ENCODE measurements around the gene SEC24C.

Gene SEC24C

GRCh38 chr10:73809061-73809818 lies 65.1 kb downstream of the SEC24C start:
- DNase-seq (ENCODE audit: extremely low read depth in 1 of 2, low read depth in 1 of 2) = no peak

DNA sequence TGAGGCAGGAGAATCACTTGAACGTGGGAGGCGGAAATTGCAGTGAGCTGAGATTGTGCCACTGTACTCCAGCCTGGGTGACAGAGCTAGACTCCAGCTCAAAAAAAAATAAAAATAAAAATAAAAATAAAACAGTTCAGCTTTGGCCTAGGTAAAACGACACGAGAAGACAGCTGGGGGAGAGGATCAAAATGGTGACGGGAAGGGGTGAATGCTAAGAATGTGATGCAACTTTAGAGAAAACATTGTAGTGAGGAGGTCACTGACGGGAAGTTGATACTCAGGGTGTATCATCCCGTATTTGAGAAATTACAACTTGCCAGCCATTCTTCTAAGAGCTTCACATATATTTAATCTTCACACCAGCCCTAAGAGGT lies 66.2 kb downstream of the SEC24C start:
- no peak for DNase-seq (ENCODE audit: extremely low read depth in 1 of 2, low read depth in 1 of 2)

DNA sequence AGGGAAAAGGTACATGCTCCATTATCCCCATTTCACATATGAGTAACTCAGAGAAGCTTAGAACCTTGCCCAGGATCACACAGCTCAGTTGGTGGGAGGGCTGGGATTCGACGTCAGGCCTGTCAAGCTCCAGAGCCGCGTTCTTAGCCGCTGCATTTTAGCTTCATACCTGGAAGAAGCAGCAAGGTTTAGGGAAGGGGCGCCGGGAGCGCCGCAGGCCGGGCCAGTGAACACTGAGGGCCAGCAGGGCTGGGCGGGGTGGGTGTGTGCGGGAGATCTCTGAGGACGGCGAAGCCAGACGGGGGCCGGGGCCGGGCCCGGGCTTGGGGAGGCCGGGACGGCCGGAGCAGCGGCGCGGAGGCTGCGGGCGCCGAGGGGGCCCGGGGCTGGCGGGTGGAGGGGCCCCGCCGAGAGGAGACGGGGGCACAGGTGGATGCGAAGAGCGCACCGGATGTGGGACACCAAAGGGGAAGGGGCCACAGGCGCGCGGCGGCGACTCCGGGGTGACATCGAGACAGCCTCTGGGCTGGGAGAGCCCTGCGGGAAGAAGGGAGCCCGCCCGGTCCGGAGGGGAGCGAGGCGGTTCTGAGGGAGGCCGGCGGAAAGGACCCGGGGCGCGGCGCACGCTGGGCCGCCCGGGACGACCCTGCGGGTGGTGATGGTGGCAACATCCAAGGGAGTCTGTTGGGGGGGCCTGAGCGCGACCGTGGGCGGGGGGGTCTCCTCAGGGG lies 66.7 kb downstream of the SEC24C start:
- peak in 1 of 2 donors; percentile 25 for DNase-seq (ENCODE audit: extremely low read depth in 1 of 2, low read depth in 1 of 2)

DNA sequence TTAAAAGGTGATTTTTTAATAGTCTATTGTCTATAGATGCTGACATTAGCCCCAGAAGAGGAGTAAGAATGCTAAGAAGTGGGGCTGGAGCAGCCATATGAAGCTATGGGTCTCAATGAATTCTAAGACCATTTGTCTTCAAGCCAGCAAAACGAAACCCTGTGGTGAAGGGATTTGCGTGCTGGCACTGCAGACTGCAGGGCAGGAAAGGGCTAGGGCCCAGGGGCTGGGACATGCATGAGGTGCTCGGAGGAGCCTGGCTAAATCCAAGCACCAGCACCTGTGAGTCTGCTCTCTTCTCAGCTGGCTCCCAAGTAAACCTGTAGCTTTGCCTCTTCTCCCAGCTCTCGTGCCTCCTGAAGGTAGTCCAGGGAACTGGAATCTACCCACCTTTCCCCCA lies 68.5 kb downstream of the SEC24C start:
- DNase-seq (ENCODE audit: extremely low read depth in 1 of 2, low read depth in 1 of 2) = no peak

DNA sequence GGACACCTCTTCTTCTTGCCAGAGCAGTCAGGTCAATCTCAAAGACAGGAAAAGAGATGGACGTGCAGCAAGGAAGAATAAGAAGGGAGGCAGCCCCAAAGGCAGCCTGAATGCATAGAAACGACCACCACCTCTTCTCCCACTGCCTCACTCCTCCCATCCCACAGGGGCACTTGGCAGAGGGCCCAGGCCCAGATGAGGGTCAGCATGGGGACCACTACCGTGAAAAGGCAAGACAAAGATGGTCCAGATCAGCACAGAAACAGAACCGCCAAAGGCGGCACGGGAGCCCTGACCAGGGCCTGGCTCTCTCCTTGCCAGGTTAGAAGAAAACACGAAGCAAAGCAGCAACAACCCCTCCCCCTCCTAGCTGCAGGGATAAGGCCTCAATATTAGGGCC lies 69.2 kb downstream of the SEC24C start:
- no peak for DNase-seq (ENCODE audit: extremely low read depth in 1 of 2, low read depth in 1 of 2)

DNA sequence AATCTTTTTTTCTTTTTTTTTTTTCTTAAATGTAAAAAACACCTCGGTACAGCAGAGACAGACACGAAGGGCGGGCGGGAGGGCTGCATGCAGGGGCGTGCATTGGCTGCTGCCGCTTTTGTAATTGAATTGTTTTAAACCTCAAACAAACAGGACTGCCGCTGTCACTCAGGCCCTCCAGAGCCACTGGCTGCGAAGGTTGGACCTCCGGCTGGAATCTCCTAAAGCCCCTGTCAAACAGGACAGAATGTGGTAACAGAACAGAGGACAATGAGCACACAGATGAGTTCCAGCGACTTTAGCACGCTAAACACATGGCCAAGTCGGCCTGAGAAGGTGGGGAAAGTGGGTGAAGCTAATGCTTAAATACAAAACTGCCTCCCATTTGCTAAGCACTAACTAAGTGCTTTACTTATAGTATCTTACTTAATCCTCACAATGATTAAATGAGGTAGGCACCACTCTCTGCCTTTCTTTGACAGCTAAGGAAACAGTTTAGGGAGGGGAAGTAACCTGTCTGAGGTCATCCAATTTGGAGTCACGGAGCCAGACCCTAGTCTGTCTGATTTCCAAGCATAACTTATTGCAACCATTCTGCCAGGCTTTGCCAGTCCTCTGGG lies 70.2 kb downstream of the SEC24C start:
- no peak for DNase-seq (ENCODE audit: extremely low read depth in 1 of 2, low read depth in 1 of 2)

GRCh38 chr10:73814896-73815718 lies 70.9 kb downstream of the SEC24C start:
- no peak for DNase-seq (ENCODE audit: extremely low read depth in 1 of 2, low read depth in 1 of 2)

- no peak for DNase-seq (ENCODE audit: extremely low read depth in 1 of 2, low read depth in 1 of 2)
Observed at GRCh38 chr10:73815719-73816030, 71.5 kb downstream of the SEC24C start.

GRCh38 chr10:73816917-73817729 lies 73.0 kb downstream of the SEC24C start:
- DNase-seq (ENCODE audit: extremely low read depth in 1 of 2, low read depth in 1 of 2) = no peak

GRCh38 chr10:73817826-73818225 lies 73.7 kb downstream of the SEC24C start:
- DNase-seq (ENCODE audit: extremely low read depth in 1 of 2, low read depth in 1 of 2) = no peak

DNA sequence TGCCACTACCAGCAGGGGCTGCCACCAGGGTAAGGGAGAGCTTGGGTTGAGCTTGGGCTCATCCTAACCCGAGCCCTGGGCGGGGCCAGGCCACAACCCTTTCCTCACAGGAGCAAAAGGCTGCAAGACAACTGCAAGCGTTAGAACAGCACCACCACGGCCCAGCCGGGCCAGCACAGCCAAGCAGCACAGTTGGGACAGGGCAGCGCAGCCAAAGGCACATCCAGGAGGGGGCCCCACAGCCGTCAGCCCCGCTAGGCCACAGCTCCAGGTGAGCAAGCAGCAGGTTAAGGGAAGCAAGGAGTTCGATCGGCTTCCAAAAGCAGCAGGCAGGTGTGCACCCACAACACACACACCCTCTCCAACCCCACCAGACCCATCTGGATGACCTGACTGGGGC lies 74.2 kb downstream of the SEC24C start:
- no peak for DNase-seq (ENCODE audit: extremely low read depth in 1 of 2, low read depth in 1 of 2)

GRCh38 chr10:73819081-73819480 lies 74.9 kb downstream of the SEC24C start:
- no peak for DNase-seq (ENCODE audit: extremely low read depth in 1 of 2, low read depth in 1 of 2)

- no peak for DNase-seq (ENCODE audit: extremely low read depth in 1 of 2, low read depth in 1 of 2)
Observed at GRCh38 chr10:73819513-73820093, 75.4 kb downstream of the SEC24C start.
